ENCODE results near the gene C16orf46.

DNA sequence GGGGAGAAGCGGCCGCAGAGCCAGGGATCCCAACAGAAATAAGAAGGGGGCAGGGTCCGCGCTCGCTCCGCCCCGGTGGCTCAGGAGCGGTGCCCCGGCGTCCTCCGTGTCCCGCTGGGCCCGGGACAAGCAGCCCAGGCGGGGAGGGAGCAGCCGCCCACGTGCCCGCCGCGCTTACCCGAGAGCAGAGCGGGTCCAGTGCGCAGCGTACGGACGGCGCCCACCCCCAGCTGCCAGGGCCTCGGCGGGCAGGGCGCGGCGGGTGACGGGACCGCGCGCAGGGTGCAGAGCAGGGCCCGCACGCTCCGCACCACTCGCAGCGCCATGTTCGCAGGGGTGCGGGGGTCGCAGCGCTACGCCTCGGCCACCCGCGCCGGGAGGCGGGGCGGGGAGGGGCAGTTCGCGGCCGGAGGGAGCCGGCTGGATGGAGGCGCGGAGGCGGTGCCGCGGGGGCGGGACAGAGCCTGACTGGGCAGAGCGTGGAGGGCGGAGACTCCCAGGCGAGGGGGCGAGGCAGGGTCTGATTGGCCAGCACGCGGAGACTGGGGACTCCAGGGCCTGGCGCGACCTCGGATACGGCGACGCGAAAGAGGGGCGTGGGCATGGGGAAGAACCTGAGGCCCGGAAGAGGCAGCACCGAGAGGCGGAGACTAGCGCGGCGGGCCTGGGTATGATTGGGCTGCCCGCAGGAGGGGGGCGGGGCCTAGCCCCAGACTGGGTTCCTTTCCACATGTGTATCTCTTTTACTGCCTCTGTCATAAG, 19.1 kb upstream of the C16orf46 start, which contains the start of gene GCSH:
- TF ChIP-seq, protein P1, sequence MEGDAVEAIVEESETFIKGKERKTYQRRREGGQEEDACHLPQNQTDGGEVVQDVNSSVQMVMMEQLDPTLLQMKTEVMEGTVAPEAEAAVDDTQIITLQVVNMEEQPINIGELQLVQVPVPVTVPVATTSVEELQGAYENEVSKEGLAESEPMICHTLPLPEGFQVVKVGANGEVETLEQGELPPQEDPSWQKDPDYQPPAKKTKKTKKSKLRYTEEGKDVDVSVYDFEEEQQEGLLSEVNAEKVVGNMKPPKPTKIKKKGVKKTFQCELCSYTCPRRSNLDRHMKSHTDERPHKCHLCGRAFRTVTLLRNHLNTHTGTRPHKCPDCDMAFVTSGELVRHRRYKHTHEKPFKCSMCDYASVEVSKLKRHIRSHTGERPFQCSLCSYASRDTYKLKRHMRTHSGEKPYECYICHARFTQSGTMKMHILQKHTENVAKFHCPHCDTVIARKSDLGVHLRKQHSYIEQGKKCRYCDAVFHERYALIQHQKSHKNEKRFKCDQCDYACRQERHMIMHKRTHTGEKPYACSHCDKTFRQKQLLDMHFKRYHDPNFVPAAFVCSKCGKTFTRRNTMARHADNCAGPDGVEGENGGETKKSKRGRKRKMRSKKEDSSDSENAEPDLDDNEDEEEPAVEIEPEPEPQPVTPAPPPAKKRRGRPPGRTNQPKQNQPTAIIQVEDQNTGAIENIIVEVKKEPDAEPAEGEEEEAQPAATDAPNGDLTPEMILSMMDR (IDR thresholded peaks at IDR 0.05) = no peak
- TF ChIP-seq POLR2A (IDR thresholded peaks at IDR 0.05) (no peak), POLR2AphosphoS5 (IDR thresholded peaks at IDR 0.05) (no peak)

Measured in breast epithelium (tissue), 3 donors.